D721Med (cell line): Measurements from ENCODE around the gene NKD2.
"Not testable (repeated sequence)": the region's sequence is repeated elsewhere in the genome, so short reads cannot be mapped to it uniquely, and the experiment has no call there.

Experiments used
- DNase-seq: peaks from one replicate; pipeline ENCODE4 v3.0.0; 2011; ENCODE audit warnings: low spot score; ENCODE audit not compliant: insufficient read length
- FAIRE-seq: peaks from 2 replicates; lab custom pipeline; 2011; peaks lifted over from hg19 to GRCh38; lab: Jason Lieb, UNC
- CTCF ChIP-seq: IDR thresholded peaks from 2 replicates; pipeline ENCODE4 v1.5.1; 2012; ENCODE audit warnings: mild to moderate bottlenecking, control low read depth; ENCODE audit not compliant: insufficient read depth; ENCODE audit errors: missing control alignments

The NKD2 gene

GRCh38 chr5:1078206-1078605 lies 69.6 kb downstream of the NKD2 start:
- DNase-seq: no peak
- FAIRE-seq: no peak
- TF ChIP-seq CTCF: no peak

- FAIRE-seq (no peak), DNase-seq (no peak)
- TF ChIP-seq CTCF: no peak
These were observed 70.2 kb downstream of the NKD2 start for GRCh38 chr5:1078851-1079250.

- FAIRE-seq: no peak
These were observed 70.9 kb downstream of the NKD2 start for GRCh38 chr5:1079486-1079885.

GRCh38 chr5:1079961-1080360 lies 71.4 kb downstream of the NKD2 start:
- FAIRE-seq (no peak), DNase-seq (no peak)
- no peak for TF ChIP-seq CTCF

More at GRCh38 chr5:1079486-1079885, 70.9 kb downstream of the NKD2 start:
- no peak for DNase-seq
- TF ChIP-seq CTCF: no peak

GRCh38 chr5:1080432-1080831 lies 71.8 kb downstream of the NKD2 start:
- FAIRE-seq: no peak
- no peak for DNase-seq
- no peak for TF ChIP-seq CTCF

- no peak for TF ChIP-seq CTCF
- FAIRE-seq (no peak), DNase-seq (no peak)
These were observed 72.9 kb downstream of the NKD2 start for GRCh38 chr5:1081519-1081918.

GRCh38 chr5:1083026-1083425 lies 74.4 kb downstream of the NKD2 start:
- FAIRE-seq, DNase-seq: not testable (repeated sequence)
